Pons (tissue), 1 donor: ENCODE results near the gene IRF8.
"Not testable (repeated sequence)": the region's sequence is repeated elsewhere in the genome, so short reads cannot be mapped to it uniquely, and the experiment has no call there.

ENCODE experiments used
- DNase-seq: peaks from one replicate; pipeline ENCODE4 v3.0.0-alpha.2; 2016; ENCODE audit warnings: low spot score

Gene IRF8, protein sequence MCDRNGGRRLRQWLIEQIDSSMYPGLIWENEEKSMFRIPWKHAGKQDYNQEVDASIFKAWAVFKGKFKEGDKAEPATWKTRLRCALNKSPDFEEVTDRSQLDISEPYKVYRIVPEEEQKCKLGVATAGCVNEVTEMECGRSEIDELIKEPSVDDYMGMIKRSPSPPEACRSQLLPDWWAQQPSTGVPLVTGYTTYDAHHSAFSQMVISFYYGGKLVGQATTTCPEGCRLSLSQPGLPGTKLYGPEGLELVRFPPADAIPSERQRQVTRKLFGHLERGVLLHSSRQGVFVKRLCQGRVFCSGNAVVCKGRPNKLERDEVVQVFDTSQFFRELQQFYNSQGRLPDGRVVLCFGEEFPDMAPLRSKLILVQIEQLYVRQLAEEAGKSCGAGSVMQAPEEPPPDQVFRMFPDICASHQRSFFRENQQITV

DNA sequence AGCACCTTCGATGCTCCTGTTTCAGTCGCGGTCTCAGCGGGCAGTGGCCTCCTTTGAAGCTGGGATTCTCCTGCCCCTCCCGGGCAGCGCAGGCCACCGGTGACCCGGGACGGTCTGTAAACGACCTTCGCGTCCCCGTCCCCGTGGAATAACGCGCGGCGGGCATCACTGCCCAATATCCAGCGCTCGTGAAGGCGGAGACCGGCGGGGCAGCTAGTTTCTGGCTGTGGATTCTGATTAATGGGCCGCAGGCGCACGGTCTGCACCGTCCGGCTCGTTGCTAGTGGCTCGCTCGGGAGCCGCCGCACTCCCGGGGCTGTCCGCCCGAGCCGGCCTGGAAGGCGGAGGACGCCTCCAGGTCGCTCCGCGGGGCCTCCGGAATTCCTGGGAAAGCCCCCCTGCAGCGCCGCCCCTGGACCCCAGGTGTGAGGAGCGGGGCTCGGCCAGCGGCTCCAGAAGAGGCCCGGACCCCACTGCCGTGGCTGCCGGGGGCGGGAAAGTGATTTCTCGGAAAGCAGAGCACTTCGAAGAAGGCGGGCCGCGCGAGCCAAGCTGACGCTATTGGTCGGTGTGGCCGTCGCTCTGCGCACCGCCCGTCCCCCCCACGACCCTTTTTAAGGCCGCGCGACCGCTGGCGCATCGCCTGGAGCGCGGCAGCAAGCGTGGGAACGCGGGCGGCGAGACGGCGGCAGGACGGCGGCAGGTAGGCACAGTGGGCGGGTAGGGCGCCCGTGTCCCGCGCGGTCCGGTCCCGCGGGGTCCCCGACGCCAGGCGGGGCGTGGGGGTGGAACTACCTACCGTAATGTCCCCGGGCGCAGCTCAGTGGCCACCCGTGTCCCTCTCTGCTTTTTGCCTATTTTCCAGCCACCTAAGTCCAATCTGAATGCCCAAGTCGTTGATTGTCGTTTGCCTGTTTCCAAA is at the start of gene IRF8:
TSS of gene IRF8 (plus strand) at position 642 of the 922 bp plus-strand sequence. CDS start 3,854 bp downstream, outside the sequence.
- DNase-seq: peak; percentile 37

DNA sequence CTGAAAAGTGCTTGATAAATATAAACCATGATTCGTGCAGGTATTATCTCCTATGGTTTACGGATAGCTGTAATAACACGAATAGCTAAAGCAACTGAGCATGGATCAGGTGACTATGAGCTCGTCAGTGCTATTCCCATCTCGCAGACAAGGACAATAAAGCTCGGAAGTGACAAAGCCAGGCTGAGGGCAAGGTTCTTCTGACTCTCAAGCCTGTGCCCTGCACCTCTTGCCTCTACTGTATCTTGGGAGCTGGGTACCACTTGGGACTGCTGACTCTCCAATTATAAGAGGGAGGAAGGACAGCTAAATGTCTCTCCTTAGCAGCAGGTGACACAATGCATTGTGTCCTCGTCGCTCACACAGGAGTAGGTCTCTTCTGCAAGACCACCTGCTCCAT is 49.6 kb upstream of the IRF8 start:
- DNase-seq: no peak

DNA sequence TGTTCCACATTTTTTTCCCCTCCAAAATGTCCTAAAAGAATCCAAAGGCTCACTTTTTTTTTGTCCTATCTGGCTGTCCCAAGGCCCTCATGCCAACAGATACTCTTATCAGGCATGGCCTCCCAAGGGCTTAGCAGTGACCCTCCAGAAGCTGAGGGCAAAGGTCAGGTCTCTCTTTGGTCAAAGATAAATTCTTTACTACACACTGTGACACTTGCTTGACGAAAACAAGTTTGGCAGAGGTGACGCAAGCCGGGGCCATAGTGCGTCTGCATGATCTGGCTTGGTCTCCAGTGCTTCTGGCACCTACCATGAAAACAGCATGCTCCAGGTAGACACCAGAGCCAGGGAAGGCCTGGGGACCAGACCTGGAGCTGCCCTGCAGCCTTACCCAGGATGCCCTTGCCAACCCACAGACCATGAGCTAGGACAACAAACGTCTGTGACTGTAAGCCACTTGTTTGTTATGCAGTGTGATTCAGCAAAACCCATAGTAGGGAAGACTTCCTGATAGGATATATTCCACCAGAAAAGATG is 48.5 kb upstream of the IRF8 start:
- DNase-seq: no peak

DNA sequence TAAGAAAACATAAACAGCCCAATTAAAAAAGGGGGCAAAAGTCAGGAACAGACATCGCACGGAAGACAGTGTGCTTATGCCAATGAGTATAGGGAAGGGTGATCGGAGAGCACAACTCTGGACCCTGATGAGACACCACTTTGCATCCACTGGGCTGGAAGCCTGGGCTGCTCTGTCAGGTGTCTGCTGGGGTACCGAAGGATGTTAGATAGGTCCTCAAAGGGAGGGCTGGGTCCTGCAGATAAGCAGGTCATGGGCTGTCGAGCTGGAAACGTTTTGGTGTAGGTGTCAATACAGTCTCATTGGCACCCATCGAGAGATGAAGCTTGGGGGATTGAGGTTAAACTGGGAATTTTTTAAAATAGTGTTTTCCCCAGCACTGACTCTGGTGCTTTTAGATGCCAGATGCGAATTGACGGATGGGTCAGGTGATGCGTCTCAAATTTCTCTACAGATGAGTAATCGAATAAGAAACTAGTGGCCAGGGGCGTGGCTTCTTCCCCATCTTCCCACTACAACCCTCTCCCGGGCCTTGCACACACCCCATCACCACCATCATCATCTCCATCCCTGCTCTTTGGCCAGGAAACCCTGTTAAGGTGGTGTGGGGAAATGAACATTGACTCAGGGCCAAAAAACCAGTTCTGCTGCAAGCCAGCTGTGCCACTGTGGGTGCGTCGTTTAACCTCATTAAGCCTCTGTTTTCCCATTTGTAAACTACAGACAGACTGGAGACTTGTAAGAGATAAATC is 47.8 kb upstream of the IRF8 start:
- no peak for DNase-seq

DNA sequence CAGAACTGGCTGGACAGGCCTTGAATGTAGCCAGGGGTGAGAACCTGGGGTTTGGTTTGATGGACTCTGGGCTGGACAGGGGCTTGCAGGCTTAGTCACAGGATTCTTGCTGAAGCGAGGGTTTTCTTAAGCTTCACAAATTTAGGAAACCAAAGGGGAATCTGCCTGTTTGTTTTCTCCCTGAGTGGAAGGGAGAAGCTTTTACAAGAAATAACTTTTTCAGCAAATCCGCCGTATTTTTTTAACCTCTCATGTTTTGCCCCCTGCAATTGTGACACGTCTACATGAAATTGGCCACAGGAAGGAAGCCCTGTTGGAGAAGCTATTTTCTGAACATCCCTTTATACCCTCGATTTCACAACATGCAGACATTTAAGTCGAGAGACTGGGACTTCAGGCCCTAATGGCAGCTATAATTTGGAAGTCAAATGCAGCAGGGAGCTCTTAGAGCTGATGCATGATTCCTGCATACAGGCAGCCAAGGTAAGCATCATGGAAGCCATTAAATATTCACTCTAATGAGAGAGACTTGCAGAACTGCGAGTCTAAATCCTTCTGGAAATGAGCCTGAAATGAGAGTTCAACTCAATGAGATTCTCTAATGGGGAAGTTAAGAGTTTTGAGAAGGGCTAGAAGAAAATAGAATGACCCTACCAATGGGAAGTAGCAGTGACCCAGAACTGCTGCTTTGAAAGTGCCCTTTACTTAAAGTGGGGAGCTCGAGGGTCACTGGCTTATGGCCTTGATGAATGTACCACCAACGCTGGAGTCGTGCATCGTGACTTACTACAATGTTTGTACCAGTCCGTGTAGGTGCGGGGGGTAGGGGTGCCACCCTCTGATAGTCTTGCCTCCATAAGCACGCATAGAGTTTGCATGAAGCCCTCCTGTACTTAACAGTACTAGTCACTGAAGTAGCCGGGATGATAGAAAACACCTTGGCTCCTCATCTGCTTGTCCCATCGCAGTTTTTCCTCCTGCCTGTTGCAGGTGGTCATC is 45.1 kb upstream of the IRF8 start:
- DNase-seq: peak; percentile 82

DNA sequence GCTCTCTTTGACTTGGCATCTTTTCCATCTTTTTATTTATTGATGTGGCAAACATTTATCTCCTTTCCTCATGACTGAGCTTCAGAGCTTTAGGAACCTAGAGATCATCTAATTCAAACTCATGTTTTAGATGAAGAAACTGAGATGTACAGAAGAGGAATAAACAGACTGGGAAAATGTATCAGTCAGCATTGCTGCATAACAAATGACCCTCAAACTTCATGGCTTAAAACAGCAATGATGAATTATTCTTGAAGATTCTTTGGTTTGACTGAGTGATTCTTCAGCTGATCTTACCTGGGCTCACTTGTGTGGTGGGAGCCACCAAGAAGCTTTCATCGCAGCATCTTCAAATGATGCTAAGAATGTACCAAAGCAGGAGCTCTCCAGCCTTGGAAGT is 44.0 kb upstream of the IRF8 start:
- DNase-seq: no peak

DNA sequence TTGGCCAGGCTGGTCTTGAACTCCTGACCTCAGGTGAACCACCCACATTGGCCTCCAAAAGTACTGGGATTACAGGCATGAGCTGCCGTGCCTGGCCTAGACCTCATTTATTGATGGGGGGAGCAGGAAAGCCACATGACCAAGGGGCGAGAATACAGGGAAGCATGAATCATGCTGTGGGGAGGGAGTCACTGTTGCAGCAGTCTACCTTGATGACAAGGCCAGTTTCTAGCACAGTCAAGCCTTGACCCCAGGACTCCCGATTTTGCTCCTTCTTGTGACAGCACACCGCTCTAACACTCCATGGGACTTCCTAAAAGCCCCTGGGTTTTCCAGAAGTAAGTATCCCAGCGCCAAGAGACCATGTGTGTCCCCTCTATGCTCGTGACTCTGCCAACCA is 42.9 kb upstream of the IRF8 start:
- no peak for DNase-seq

DNA sequence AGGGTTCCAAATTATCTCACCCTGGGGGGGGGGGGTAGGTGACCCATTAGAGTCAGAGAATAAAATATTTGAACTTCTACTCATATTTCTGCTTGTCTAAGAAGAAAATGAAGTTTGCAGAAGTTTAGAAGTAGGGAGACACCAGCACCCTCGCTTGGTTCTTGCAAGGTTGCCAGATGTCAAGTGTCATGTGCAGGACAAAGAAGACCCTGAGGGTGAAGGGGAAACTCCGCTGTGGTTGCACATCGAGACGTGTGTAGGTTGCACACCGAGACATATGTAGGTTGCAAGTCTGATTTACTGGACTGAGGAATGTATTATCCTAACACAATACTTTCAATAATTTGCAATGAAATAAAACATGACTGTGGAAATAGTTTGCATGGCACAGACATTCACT is 42.4 kb upstream of the IRF8 start:
- no peak for DNase-seq

DNA sequence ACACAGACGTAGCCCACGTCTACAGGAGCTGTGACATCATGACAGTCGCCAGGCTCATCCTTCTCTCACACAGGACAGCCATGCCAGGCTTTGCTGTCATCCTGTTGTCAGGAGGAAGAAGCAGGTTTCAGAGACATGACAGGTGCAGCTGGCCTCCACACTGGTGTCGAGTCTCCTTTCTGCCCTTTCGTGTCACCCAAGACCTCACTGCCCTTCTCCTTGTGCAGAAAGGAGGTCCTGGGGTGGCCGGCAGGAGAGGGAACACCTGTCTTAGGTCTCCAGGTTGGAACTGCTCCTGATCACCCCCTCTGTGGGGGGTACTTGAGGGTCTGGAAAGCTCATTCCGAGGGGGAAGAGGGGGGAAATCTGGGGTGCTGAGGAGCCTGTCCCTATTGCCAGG is 41.6 kb upstream of the IRF8 start:
- DNase-seq: no peak

DNA sequence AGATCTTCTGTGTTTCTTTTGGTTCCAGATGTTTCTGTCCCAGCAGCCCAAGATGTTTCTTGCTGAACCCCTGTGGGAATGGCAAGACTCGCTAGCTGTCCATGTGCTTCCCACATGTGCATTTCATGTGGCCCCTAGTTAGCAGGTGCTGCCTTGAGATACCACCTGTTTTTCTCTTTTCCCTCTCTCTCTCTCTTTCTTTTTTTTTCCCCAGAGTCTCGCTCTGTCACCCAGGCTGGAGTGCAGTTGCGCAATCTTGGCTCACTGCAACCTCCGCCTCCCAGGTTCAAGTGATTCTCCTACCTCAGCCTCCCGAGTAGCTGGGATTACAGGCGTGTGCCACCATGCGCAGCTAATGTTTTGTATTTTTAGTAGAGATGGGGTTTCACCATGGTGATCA is 40.4 kb upstream of the IRF8 start:
- not testable (repeated sequence) for DNase-seq

DNA sequence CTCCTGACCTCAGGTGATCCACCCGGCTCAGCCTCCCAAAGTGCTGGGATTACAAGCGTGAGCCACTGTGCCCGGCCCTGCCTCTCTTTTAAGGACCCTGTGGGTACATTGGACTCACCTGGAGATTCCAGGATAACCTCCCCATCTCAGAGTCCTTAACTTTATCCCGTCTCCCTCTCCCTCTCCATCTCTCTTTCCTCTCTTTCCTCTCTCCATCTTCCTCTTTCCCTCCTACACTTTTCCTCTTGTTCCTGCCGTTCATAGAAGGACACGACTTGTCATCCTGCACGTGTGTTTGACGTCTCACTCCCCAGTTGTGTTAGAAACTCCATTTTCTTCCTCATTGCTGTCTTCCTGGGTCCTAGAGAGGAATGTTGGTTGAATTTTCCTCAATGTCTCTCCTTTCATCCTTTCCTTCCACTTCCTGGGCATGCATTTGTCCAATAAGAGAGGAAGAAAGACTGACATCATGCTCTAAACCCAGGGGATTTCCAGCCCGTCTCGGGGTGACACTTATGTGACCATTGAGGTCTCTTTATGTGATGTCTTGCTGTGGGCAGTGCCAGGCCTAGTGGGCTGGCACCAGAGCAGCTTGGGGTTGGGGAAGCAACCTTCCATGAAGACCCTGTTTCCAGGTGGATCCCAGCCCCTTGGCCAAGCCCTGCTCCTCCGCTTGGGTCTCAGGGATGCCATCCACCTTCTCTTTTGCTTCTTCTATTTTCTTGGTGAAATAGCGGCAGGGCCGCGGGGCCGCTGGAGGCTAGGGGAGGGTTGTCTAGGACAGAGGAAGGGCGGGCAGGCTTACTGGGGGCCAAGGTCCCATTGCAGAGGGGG is 39.8 kb upstream of the IRF8 start:
- no peak for DNase-seq

DNA sequence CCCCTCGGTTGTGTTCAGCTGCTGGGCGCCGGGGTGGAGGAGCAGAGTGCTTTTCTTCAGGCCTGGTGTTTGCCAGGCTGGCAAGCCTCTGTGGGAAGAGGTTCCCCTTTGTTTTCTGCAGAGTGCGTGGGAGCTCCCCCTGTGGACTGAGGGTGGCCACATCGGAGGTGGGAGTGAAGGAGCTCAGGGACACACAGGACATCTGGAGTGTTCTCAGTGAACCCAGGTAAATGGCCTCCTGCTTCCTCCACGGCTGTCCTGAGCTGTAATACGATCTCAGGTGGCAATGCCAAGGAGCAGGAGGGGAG is 39.2 kb upstream of the IRF8 start:
- DNase-seq: no peak

DNA sequence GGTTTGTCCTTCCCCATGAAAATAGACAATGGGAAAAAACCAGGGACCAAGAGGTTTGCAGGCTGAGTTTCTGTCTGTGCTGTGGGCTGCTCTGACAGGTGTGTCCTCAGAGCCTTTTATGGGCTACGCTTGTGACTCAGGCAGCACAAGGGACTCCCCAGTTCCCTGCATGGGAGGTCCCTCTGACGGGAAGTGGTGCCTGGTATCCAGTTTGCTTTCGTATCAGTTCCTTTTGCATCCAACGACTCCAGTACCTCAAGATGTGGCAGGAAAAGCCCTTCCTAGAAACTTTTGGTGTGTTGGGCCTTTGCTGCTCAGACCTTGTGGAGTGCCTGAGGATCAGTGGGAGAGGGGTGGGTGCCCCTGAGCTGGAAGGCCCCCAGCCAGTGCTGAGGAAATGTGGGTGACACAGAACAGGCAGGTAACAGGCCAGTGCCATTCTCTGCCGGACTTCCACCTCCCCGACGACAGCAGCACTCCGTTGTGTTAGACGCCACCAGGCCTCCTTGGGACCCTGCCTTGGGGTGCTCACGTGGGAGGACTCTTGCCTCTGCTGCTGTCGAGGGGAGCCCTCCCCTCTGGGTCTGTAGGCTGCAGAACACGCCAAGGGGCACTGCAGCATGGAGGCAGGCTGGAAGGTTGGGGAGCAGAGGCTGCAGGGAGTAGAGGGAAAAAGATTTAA is 38.4 kb upstream of the IRF8 start:
- DNase-seq: no peak

DNA sequence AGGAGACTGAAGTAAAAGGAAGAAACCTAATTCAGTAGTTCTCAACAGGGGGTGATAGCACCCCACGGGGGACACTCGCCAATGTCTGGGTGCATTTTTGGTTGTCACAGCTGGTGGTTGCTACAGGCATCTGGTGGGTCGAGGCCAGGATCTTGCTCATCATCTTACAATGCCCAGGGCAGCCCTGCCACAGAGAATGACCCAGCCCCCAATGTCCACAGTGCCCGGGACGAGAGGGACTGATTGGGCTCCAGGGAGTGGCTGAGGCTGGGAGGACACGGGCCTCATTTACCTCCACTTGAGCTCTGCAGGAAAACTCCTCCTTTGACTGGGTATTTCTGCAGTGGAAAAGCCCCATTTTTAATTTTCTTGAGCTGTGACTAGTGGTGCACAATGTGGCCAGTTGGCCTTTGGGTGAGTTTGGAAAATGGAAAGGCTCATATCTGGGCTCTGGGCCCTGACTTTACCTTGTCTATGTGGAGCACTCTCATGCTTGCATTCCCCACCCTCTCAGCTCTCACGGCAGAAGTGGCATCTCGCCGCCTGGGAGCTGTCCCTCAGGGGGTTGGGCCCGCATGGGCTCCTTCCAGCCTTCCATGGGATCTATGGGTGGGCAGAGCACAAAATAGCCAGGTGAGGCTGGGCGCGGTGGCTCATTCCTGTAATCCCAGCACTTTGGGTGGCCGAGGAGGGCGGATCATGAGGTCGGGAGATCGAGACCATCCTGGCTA is 37.7 kb upstream of the IRF8 start:
- DNase-seq: no peak

DNA sequence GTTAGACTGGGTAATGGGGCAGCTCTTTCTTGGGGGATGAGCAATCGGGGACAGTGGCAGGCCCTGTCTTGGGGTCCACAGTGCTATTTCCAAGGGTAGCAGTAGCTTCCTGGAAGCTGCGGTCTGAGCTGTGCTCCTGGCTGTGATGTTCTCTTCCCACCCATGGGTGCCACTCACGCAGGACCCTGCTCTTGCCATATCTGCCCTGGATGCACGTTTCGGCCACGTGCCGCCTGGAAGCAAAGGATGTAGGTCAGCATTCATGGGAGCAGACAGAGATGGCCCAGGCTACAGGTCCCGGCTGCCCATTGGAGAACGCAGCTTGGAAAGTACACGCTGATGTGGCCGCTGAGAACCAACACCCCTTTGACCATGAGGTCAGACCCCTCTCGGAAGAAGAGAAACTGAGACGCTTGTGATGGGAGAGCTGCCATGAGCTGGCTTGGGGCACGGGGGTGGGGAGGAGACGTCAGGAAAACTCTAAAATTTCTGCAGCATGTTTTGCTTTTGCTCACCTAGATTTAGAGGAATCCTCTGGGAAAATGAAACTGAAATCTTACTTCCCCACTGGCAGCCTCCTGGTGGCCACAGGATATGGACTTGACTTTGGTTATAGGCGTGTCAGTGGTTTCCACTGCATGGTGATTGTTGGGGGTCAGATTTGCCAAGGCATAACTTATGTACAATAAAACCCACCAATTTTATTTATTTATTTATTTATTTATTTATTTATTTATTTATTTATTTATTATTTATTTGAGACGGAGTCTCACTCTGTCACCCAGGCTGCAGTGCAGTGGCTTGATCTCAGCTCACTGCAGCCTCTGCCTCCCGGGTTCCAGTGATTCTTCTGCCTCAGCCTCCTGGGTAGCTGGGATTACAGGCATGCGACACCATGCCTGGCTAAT is 36.2 kb upstream of the IRF8 start:
- no peak for DNase-seq

DNA sequence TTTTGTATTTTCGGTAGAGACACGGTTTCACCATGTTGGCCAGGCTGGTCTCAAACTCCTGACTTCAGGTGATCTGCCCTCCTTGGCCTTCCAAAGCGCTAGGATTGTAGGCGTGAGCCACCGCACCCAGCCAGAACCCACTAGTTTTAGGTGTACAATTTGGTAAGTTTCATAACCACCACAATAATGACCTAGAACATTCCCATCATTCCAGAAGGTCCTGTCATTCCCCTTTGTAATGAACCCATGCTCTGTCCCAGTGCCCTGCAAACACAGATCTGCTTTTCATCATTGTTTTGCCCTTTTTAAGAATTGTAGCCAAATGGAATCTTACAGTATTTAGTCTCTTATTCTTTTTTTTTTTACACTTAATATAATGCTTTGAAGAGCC is 35.6 kb upstream of the IRF8 start:
- DNase-seq: no peak

DNA sequence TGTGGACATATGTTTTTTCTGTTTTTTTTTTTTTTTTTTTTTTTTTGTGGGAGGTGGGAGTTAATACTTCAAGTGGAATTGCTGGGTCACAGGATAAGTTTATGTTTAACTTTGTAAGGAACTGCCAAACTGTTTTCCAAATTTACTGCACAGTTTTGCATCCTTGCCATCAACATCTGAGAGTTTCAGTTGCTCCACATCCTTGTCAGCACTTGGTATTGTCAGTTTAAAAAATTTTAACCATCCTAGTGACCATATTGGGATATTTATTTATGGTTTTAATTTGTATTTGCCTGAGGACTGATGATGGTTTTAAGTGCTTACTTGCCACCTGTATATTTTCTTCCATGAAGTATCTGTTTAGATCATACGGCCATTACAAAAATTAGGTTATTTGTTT is 34.0 kb upstream of the IRF8 start:
- DNase-seq: no peak

DNA sequence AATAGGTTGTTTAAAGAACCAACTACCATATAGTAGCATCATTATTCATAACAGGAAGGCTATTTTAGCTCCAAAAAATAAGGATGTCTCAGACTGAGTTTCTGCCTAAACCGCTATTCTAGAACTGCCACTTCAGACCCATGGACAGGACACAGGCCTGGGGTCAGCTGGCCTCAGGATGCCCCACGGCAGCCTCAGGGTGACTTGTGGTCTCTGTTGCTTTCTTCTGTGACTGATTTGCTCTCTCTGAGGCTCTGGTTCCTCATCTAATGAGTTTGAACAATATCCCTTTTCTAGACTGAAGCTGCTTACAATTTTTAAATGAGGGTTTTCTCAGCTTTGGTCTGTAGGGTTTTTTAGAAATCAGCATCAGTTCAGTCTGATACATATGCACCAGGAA is 31.8 kb upstream of the IRF8 start:
- DNase-seq: no peak
